D341Med (cell line): ENCODE results near the gene METTL1.

Experiments
- DNase-seq: peaks from one replicate; pipeline ENCODE4 v3.0.0; 2012; ENCODE audit warnings: low spot score

Gene METTL1

DNA sequence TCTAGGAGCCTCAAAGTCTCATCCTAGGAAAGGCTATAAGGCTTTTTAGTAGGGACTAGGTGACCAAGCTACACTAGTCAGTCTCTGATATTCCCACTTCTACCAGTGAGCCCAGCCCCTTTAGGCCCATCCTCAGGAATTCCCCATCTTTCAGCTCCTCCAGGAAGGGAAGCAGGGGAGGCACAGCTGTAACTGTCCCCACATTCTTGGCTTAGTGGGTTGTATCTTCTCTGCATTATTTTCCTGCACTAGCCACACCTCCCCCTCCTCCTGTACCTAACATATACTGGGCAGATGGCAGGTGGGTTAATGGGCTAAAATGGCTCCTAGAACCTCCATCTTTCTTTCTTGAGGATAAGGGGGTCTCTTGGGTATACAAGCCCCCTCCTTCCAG is 4.6 kb downstream of the METTL1 start:
- no peak for DNase-seq

DNA sequence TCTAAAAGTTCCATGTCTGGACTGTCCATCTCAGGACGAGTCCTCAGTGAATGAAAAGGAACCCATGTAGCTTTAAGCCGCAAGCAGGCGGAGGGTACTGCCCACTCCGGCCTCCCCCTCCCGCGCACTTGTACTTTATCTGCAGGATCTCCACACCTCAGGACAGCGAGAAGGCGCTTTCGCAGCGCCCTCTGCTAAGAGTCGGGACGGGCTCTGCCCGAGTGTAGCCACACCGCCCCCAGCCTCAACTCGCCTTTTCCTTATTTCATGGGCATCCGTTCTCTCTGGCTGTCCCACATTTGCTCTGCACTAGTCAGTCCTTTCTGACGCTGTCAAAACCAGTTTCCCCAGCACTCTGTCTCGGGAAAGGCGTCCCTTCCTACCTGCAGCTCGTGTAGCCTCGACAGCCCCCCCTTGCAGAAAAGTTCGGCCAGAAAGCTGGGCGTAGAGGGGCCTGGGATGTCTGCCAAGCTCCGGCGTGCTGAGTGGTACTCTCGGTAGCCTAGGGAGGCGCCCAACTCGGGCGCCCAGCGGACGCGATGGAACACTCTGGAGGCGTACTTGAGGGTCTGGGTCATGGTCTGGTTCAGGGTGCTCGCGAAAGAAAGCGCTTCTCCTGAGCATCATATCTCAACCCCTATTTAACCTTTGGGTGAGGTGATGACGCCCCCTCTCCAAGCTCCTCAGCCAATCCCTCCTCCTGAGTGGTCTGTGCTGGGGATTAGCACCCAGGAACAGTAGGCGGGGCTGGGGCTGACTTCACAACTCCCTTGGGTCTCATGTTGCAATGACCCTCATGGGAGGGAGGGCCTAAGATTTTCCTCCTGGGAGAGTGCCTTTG is 5.2 kb downstream of the METTL1 start, which contains the start of gene CYP27B1:
Gene CYP27B1, minus strand, starts transcription at position 615 of the 841 bp plus-strand sequence. Its CDS starts 37 bp downstream, at position 578.
- peak; percentile 87 for DNase-seq

DNA sequence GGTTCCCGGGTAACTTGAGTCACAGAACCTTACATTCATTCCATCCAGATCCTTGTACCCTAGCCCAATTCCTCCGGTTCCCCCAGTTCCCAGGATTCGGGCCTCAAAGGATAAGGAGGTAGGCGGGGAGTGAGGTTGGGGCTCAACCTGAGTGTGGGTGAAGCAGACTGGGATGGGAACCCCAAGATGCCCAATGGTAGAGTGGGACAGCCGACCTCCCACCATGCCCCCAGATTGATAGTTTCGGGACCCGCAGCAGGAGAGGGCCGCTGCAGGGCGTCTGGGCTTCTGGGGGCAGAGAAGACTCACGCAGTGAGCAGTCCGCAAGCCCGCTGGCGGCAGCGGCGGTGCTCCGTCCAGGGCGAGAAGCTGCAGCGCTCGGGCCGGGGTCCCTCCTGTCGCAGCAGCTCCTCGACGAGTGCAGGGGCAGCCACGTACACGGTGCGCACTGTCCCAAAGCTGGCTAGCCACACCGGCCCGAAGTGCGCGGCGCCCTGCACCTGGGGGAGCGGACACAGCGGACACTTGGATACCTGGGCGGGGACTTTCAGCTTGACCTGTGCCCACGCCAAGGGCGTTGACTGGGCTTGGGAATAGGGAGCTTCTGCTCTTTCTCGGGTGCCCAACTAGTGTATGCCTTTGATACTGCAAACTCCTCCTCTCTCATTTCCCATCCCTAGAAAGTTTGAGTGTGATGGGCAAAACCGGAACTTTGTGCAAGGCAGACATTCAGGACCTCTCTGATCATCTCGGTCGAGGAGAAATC is 6.0 kb downstream of the METTL1 start:
- DNase-seq: no peak

DNA sequence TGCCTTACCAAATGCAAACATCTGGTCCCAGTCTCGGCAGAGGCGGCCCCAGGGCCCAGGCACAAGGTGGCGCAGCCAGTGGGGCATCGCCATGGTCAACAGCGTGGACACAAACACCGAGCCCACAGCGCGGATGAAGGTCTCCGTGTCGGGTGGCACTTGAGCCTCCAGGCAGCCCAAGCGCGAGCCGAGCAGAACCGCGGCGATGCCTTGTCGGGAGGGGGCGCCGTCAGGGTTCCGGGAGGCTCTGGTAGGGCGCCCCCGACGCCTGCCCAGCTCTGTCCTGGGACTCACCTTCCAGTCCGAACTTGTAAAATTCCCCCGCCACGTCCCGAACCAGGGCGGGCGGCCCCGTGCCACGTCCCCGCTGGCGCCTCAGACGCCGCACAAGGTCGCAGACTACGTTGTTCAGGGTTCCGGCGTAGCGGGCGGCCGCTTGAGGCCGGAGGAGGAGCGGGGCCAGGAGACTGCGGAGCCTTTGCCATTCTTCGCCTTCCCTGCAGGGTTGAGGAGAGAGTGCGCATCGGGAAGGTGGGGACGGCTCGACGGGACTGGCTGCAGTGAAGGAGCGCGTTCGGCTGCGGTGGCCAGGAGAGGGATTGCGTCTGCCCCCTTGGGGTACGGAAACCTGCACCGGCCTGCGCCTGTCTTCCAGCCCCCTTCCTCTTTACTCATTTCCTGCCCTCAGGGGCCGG is 6.8 kb downstream of the METTL1 start:
- no peak for DNase-seq

DNA sequence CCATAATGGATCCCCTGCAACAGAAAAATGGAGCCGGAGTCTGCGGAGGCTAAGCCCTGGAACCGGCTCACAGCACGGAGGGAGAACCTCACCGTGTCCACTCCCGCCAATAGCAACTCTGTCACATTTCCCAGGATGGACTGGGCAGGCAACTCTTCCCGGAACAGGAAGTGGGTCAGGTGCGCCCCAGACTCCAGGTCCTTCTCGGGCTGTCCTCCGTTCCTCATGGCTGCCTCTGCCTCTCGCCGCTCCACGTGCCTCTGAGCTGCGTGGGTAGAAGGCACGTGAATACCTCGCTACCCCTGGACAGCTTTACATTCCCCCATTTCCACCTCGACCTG is 7.3 kb downstream of the METTL1 start:
- no peak for DNase-seq

DNA sequence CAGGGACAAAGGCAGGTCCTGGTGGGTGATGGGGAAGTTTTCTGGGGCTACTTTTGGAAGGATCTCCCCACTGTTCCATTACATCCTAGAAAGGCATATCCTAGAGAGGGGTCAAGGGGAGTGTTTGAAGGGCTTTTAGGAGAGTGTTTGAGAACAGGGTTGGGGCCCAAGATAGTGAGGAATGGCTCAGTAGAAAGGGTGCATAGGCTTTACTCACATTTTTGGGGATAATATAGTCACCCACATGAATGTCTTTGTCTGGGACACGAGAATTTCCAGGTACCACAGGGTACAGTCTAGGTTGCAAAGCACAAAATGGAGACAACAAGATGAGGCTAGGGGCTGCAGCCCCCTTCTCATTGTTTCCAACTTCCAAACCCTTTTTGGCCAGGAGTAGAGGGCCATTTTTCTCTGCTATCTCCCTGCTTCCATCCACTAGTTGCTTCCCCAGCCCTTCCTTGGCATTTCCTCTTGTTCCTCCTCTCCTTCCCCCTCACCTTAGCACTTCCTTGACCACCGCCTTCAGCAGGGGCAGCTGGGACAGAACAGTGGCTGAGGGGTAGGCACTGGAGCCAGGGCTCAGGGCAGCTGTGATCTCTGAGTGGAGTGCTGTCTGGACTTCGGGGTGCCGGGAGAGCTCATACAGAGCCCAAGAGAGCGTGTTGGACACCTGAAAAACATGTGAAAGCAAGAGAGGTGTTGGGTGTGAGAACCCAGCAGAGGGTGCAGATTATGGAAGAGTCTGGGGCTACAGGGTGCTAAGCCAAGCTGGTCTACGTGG is 7.8 kb downstream of the METTL1 start:
- DNase-seq: no peak

DNA sequence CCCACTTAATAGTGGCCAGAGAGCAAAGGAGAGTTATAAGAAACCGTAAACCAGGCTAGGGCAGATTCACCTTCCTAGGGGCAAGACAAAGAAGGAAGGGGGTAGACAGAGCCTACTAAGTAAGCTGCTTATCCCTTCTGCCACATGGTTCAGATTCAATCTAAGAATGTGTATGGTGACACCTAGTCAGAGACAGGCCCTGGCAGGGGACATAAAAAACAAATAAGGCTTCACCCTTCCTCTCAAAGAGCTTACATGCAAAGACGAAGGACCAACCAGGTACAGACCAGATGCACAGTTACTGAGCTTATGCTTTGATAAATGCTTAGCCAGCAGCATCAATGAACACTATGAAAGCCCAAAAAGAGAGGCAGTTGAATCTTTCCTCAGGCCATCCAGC is 9.4 kb downstream of the METTL1 start:
- peak; percentile 53 for DNase-seq

DNA sequence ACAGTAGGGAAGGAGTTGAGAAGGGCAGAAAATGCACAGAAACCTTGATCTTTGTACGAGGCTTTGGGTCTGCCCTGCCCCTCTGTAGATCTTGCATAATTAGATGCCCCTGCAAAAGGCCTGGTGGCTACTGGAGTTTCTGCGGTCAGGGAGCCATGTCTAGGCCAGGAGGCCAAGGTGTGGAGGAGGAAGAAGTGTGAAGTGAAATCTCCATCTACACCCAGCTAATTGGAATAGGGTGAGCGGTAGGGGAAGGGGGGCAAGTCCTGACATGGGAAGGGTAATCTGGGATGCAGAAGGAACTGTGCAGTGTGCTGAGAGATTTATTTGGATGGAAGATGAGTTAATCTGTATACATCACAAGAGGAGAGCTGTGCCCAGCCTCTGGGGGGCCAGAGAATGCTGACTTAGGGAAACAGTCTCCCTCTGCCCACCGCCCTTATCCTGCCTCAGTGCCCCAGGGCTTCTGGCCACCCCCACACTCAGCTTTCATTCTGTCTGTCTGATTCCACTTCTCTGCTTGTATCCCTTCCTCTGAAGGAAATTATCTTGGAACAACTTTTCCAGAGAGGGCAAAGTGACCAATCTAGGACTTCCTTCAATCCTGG is 10.4 kb downstream of the METTL1 start:
- no peak for DNase-seq

DNA sequence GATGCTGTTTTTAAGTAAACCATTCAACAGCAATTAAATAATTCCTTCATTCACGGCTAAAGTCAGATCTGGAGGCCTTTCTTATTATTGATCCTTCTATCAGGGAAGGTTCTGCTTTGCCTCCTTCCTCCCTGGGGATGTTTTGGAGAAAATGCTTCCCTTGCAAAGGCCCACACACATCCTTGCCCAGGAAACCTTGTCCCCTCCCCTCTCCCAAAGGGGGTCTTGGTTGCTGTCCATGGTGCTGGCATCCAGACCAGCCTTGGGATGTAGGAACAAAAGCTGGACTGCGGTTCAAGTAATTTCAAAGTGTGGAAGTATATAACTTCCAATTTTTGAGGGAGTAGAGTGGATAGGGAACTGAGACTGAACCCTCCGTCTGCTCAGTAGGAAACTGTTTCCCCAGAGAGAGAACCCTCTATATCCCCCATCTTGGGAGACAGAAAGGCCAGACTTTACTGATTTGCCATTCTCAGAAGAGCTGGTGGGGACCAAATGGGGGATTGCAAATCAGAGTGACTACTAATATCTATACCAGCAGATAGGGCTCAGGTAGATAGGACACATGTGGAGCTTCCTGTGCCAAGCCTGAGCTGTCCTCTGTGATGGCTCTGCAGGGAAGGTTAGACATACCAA is 11.4 kb downstream of the METTL1 start:
- no peak for DNase-seq

DNA sequence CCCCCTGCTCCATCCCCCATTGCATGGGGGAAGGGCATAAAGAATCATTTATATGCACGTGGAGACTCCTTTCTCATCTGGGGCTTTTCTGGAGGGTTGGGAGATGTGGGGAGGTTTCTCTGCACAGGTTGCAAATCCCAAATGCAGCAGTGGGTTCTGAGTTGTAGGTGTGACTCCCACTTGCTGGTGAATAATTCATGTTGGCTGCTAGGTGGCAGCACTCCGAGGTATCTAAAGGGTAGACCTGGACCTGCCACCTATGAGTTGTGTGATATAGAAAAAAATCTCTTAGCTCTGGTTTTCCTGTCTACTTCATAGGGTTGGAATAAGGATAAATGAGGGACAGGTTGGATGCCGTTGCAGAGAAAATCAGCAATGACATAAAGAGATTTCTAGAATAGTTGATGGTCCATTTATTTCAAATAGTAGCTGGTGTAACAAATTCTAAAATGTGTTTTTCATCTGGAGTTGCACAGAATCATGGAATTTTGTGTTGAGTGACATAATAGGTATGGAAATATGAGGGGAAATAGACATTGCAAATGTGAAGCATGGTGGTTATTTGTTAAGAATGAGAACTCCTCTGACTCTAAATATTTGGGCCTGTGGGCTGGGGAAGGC is 12.4 kb downstream of the METTL1 start:
- DNase-seq: peak; percentile 54

DNA sequence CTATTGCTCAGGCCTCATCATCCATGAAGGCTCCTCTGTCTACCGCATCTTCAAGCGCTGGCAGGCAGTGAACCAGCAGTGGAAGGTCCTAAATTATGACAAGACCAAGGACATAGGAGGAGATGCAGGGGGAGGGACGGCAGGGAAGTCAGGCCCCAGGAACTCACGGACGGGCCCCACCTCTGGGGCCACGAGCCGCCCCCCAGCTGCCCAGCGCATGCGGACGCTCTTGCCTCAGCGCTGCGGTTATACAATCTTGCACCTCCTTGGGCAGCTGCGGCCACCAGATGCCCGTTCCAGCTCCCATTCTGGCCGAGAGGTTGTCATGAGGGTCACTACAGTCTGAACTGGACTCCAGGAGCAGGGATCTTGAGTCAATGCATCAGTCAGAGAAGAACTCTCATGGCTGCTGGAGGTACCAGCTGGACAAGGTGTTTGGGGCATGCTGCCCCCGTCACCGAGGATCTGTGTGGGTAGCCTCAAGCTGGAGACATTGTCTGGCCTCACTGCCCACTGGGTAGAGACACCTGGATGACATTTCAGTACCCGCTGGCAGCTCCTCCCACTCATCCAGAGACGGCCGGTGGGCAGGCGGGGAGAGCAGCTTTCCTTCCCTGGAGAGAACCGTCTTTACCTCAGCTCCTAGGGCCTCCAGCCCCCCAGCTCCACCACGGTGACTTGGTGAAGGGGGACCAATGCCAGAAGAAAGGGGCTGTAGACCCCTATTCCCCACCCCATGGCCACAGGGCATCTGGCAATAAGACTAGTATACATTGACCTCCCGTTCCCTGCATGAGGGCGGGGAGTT is 13.1 kb downstream of the METTL1 start:
- no peak for DNase-seq

DNA sequence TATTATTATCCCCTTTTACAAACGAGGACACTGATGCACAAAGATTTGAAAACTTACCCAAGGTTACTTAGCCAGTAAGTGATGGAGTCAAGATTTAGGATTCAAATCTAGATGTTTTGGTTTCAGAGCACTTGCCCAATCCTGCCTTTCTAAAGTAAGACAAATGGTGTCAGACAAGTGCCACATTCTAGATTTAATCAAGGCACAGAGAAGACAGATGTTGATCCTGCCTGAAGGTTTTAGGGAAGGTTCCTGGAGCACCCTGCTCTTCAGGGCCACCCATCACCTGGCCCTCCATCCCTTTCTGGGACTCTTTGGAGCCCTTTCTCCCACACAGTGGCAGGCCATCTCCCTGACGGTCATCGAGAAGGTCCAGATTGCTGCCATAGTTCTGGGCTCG is 14.1 kb downstream of the METTL1 start:
- DNase-seq: no peak

DNA sequence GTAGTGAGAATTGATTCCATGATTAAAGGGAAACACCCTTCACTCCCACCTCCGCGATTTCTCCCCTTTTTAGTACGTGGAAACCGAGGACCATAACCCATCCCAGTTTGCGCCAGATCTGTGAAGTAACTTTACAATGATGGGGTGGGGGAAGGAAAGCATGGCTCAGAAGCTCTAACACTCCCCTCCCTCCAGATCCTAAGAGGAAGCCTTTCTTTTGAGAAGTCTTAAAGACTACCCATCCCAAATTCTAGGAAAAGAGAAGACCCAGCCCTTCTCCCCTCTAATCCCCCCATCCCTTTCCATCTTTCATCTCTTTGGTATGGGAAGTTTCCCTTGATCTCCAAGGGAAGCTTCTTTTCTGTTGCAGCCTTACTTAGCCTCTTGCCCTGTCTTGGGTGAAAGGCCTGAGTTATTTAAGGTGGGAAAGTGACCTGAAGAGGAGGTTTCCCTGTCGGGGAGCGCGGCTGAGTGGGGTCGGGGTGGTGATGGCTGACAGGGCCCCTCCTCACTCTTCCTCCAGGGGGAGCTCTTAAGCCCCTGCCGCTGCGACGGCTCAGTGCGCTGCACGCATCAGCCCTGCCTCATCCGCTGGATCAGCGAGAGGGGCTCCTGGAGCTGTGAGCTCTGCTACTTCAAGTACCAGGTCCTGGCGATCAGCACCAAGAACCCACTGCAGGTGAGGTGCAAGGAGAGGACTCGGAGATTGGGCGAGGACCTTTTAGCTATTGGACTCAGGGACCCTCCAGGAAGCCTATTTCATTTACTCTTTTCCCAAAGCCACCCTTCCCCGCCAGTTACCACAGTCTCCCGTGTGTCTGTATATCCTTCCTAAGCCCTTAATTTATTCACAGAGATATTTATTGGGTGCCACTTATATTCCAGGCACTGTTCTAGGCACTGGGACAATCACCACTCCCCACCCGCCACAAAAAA is 15.2 kb downstream of the METTL1 start:
- peak; percentile 88 for DNase-seq

DNA sequence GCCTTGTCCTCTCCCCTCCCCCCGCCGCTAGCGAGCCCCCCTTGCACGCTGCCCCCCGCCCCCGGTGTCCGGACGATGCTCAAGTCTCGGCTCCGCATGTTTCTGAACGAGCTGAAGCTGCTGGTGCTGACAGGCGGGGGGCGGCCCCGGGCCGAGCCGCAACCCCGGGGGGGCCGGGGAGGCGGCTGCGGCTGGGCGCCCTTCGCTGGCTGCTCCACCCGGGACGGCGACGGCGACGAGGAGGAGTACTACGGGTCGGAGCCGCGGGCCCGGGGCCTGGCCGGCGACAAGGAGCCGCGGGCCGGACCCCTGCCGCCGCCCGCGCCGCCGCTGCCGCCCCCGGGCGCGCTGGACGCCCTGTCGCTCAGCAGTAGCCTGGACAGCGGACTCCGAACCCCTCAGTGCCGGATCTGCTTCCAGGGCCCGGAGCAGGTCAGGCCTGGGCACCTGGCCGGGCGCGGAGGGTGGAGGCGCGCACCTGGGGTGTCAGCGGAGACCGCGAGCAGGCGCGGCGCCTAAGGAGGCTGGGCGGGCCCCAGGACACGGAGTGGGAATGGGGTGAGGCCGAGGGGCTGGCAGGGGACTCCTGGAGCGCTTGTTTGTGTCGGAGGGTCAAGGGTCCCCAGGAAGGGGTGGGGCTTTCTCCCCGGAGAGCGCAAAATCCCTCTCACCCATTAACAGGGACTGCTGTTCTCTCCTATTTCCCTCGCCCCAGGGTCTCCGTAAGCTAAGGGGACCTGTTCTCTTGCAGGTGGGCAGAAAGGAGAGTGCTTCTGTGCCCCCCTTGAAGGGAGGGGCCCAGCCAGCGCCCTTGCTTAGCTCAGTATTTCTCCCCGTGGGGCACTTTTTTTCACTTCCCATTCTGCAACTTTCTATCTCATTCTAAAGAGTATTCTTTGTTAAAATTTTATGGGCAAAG is 16.2 kb downstream of the METTL1 start:
- peak; percentile 50 for DNase-seq

DNA sequence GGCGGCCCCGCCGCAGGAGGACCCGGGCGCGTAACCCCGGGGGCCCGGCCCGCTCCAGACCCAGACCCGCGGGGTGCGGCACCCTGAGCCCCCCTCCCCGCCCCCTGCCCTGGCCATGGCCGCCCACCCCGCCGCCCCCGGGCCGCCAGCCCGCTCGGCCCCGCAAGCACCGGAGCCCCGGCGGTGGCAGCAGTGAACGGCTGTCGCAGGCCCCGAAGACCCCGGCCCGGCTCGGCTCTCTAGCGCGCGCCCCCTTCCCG is 16.8 kb downstream of the METTL1 start:
- no peak for DNase-seq

DNA sequence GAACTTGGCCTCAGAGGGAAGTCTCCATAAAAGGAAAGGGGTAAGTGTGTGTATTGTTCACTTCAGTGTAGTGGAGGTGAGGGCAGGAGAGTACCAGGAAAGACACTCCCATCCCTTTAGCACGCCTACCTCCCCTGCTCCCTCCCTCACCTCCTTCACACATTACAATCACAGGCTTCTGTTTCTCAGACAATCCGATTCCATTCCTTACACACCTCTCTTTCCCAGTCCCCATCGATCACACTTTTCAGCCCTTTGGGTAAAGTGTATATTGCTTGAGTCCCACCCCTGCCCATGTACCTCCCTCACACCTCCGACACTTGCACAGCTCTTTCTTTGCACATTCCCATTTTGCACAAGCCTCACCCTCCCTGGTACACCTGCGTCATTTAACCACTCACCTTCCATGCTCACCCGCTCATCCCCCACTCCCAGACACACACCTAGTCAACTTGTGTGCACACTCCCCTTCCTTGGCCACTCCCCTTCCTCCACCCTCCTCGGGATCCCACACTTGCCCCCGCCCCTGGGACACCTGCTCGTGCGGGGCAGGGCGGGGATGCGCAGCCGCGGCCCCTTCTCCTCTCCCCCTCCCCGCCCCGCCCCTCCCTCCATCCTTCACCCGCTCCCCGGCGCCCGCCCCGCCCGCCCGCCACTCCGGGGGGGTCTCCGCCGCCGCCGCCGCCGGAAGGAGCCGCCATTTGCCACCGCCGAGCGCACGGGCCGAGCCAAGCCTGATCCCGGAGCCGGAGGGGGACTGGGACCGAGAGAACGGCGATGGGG is 17.3 kb downstream of the METTL1 start, which contains the start of gene MARCHF9:
Gene MARCHF9, plus strand, starts transcription at position 693 of the 783 bp plus-strand sequence. CDS start 426 bp downstream, outside the sequence.
- peak; percentile 85 for DNase-seq
